Measurements from ENCODE around the gene NEGR1.
A peak's percentile ranks its signal among the peaks of the same experiment; 100 is the strongest.

Gene NEGR1

GRCh38 chr1:71603044-71603776 lies 679.1 kb downstream of the NEGR1 start:
- DNase-seq, result no peak

GRCh38 chr1:71600023-71600422 lies 682.3 kb downstream of the NEGR1 start:
- no peak for DNase-seq

GRCh38 chr1:71599306-71599705 lies 683.0 kb downstream of the NEGR1 start:
- DNase-seq, result no peak

GRCh38 chr1:71593523-71593922 lies 688.8 kb downstream of the NEGR1 start:
- peak; percentile 3 for DNase-seq

DNA sequence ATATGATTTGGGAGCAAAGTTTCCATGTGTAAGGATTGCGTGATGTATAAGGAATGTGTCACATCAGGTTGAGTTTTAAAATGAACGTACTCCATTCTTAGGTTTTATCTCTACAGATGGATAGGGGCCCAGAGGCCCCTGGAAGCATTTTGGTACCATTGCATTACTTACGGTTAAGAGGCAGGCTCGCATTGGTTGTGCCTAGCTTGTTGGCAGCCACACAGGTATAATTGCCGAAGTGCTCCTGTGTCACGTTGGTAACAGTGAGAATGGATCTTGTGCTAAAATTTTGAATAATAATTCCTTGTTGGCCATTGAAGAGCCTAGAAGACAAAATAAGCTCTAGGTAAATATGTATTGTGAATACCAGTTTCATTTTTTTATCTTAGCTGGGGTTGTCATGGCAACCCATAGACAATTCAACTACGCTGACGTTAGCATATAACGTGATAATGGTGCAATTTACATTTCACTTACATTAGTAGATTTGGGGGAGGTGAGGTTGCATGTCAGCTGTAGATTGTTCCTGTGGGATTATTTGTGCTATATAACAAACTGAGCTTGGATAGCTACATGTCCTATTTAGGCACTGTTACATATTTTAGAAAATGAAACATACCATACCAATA lies 689.6 kb downstream of the NEGR1 start:
- DNase-seq, result no peak

DNA sequence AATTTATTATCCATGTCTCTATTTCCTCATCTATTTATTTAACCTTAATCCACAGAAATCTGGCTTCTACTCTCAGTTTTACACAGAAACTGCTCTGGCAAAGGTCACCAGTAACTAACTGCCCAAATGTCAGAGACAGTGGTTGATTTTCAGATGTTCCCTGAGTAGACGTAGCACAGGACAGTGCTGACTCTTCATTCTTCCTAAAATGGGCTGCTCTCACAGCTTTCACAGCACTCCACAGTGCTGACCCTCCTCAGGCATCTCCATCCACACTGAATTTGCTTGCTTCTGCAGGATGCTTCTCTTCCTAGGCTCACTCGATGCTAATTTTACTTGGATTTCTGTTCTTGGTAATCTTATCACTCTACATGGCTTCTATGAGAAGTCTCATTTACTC lies 693.3 kb downstream of the NEGR1 start:
- no peak for DNase-seq

GRCh38 chr1:71587961-71588360 lies 694.4 kb downstream of the NEGR1 start:
- no peak for DNase-seq

GRCh38 chr1:71586030-71586429 lies 696.3 kb downstream of the NEGR1 start:
- no peak for DNase-seq

DNA sequence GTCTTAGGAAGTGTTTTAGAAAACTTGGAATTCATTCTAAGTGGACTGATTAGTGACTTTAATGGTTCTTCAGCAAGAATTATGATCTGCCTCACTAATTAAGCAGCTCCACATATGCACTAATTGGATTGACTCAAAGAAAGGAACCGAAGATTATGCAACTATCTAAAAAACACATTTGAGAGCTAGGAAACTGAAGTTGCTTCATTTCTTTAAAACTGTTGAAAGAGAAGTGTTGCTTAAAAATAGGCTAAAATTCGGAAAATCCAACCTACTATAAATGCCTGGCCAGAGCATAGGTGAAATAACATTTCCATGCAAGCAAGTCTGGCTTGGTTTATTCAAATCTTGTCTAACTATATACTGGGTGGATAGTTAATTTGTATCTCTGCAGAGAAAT lies 698.6 kb downstream of the NEGR1 start:
- no peak for DNase-seq

DNA sequence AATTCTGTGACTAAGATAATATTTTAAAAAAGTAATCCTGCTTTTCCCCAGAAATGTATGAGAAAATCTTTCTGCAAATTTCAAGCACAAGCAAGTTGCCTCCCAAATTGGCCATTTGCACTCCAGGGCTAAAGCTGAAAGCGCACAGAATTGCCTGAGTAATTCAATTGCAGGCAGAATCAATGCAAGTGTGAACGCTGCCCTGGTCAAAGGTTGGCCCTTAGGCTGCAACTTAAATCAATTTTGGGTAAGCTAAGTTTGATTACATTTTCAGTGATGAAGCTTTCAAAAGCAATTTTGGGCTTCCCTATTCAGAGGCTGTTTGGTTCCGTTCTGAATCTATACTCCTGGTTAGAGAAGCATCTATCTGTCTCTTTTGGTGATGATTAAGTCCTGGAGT lies 699.7 kb downstream of the NEGR1 start:
- no peak for DNase-seq

- no peak for DNase-seq
Measured at GRCh38 chr1:71577451-71578131, 704.7 kb downstream of the NEGR1 start.

- no peak for DNase-seq
Measured at GRCh38 chr1:71572038-71572437, 710.3 kb downstream of the NEGR1 start.

DNA sequence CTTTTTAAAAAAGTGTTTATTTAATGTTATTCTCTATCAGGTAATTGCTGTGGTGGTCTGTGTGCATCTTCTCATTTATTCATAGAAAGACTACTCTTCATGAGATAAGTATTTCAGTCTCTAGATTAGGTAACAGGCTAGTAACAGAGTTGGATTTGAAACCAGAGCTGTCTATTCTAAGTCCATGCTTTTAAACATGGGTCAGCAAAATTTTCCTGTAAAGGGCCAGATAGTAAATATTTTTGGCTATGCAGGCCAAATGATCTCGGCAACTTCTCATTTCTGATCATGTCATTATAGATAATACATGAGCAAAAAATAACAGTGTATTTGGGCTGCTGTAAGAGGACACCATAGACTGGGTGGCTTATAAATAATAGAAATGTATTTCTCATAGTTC lies 715.9 kb downstream of the NEGR1 start:
- no peak for DNase-seq

GRCh38 chr1:71565831-71566230 lies 716.5 kb downstream of the NEGR1 start:
- DNase-seq, result no peak

DNA sequence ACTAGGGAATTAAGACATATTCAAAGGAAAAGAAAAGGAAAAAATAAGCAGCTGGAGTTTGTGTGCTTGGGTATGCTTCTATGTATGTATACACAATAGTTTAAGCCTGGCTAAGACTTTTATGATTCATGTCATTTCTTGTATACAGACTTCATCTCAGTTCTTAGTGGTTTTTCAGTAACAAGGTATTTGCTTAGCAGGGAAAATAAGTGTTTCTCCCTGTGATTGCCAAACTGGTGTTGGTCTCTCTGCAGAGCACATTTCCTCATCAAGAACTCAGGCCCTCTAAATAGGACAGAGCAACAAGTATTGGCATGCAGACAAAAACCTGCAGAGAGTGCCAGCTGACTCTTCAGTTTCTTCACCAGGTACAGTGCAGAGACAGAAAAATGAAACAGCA lies 717.1 kb downstream of the NEGR1 start:
- DNase-seq, result no peak

DNA sequence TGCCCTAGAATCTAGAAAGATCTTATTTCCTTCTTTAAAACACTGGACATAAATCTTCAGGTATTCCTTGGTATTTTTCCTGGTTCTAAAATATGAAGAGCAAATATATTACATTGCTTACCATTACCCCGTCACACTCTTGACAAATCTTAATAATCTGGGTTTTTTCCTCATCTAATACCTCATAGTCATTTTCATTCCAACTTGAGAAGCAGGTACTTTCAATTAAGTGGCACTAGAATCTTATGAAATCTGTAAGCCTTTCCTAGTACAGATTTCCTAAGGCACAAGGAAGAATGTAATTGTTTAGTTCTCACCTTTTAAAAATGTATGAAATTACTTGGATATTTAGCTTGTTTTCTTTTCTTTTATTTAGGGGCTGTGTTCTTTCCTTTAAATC lies 720.0 kb downstream of the NEGR1 start:
- DNase-seq, result no peak

- DNase-seq, result no peak
Measured at GRCh38 chr1:71561729-71562128, 720.6 kb downstream of the NEGR1 start.

GRCh38 chr1:71561206-71561605 lies 721.1 kb downstream of the NEGR1 start:
- DNase-seq, result no peak

- DNase-seq, result no peak
Measured at GRCh38 chr1:71559880-71560279, 722.5 kb downstream of the NEGR1 start.

DNA sequence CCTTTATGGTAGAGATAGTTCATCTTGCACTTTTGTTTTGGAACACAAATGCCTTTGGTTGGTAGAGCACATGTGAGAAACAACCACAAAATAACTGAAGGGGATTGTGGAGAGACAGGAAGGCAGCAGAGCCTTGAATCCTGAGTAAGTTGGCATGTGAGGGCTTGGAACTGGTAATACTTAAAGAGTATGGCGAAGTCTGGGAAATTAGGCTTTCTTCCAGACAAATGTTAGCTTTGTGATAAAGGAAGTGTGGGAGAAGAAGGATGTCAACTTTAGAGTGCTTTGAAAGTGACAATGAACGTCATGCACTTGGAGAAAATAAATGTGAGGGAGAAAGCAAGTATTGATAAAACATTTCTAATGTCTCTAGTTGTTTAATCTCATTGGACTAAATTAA lies 725.2 kb downstream of the NEGR1 start:
- DNase-seq, result no peak

DNA sequence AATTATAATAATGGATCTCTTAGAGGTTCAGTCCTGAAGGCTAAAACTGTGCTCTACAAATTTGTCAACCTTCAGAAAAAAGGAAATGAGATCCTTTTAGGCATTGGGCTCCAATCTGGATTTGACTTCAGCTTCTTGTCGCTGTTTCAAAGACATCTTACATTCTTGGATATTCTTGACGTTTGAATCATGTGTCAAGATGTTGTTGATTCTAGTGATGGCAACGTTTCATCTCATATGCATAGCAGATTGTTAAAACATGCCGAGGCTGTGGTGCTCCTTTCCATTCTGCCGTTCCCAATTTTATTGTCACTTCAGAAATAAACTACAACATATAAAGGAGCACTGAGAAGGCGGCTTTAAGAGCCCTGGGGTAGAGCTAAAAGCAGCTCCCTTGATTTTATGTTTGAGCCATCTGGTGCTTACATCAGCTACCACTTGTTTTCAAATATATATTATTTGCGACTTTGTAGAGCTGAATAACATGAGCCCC lies 733.9 kb downstream of the NEGR1 start:
- no peak for DNase-seq

DNA sequence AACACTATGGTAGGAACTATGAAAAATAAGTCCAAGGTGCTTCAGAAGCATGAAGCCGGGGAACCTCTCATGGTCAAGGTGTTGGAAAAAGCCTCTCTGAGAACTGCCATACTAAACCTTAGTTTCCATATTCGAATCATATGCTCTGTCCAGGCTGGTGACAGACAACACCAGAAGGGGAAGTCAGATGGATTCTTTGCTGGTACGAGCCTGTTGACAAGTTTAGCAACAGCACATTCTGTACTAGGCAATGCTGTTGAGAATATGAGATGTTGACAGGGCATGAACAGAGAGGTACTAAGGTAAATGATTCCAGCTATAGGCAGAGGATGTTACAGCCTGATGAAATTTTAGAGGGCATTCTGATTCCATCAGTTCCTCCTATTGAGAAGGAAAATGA lies 740.2 kb downstream of the NEGR1 start:
- no peak for DNase-seq

GRCh38 chr1:71533950-71534349 lies 748.4 kb downstream of the NEGR1 start:
- no peak for DNase-seq

- no peak for DNase-seq
Measured at GRCh38 chr1:71532343-71532742, 750.0 kb downstream of the NEGR1 start.
